Measurements from ENCODE around the gene PPIE. TPM values are rescaled to one million over a fixed set of nuclear protein-coding genes. Genes with fewer than 3 reads are reported as not detected.
"Not testable (repeated sequence)": the region's sequence is repeated elsewhere in the genome, so short reads cannot be mapped to it uniquely, and the experiment has no call there.

PPIE gene
- total and polyA plus RNA-seq, 8 donors, result 34.2 to 74.9 (median 68.0) TPM

- intact Hi-C loops (cut with DNase I), result no loop called here
- Histone ChIP-seq H3K9me3 (no peaks in the 10 kb centered on the region), H3K4me3 (no peak overlapping the region), H3K27me3 (peaks cover 0 to 8% of the 10 kb centered on the region in 2 donors), H3K36me3 (no peaks in the 10 kb centered on the region), H3K4me1 (no peaks in the 10 kb centered on the region), H3K27ac (no peak overlapping the region)
- TF ChIP-seq CTCF (IDR thresholded peaks at IDR 0.05), result no peak
- ATAC-seq (no peak), DNase-seq (no peak)
Measured at GRCh38 chr1:39782103-39782502, 43.4 kb downstream of the PPIE start.

- ATAC-seq; intact Hi-C loops (cut with DNase I); H3K9me3 ChIP-seq; H3K4me1 ChIP-seq; H3K36me3 ChIP-seq; DNase-seq; H3K27ac ChIP-seq; H3K4me3 ChIP-seq: not testable (repeated sequence)
- peaks cover 5 to 10% of the 10 kb centered on the region in 2 donors for H3K27me3 ChIP-seq
Measured at GRCh38 chr1:39782685-39783084, 44.0 kb downstream of the PPIE start.

GRCh38 chr1:39786303-39787107, 47.8 kb downstream of the PPIE start:
- ATAC-seq; DNase-seq; intact Hi-C loops (cut with DNase I); H3K4me3 ChIP-seq; H3K9me3 ChIP-seq; H3K36me3 ChIP-seq; H3K27ac ChIP-seq: not testable (repeated sequence)
- Histone ChIP-seq H3K27me3 (peaks cover 18 to 36% of the 10 kb centered on the region in 2 donors), H3K4me1 (peaks cover 3 to 16% of the 10 kb centered on the region in 2 donors)

- H3K27ac ChIP-seq; H3K4me3 ChIP-seq; H3K9me3 ChIP-seq; ATAC-seq; intact Hi-C loops (cut with DNase I); DNase-seq; H3K36me3 ChIP-seq: not testable (repeated sequence)
- Histone ChIP-seq H3K27me3 (peaks cover 18 to 39% of the 10 kb centered on the region in 2 donors), H3K4me1 (peaks cover 3 to 16% of the 10 kb centered on the region in 2 donors)
Measured at GRCh38 chr1:39787108-39787375, 48.4 kb downstream of the PPIE start.

- DNase-seq, result no peak
- no peak for TF ChIP-seq CTCF (IDR thresholded peaks at IDR 0.05)
- intact Hi-C loops (cut with DNase I), result no loop called here
- peaks cover 18 to 39% of the 10 kb centered on the region in 2 donors for H3K27me3 ChIP-seq
- H3K36me3 ChIP-seq, result no peaks in the 10 kb centered on the region
- peaks cover 3 to 16% of the 10 kb centered on the region in 2 donors for H3K4me1 ChIP-seq
- no peaks in the 10 kb centered on the region for H3K9me3 ChIP-seq
- no peak overlapping the region for H3K27ac ChIP-seq
- H3K4me3 ChIP-seq, result no peak overlapping the region
- ATAC-seq, result no peak
Measured at GRCh38 chr1:39787468-39787867, 48.8 kb downstream of the PPIE start.

GRCh38 chr1:39787964-39788363, 49.3 kb downstream of the PPIE start:
- intact Hi-C loops (cut with DNase I); H3K9me3 ChIP-seq; H3K27ac ChIP-seq; H3K4me3 ChIP-seq; DNase-seq; H3K36me3 ChIP-seq; ATAC-seq: not testable (repeated sequence)
- peaks cover 3 to 16% of the 10 kb centered on the region in 2 donors for H3K4me1 ChIP-seq
- H3K27me3 ChIP-seq, result peaks cover 18 to 39% of the 10 kb centered on the region in 2 donors

- Histone ChIP-seq H3K9me3 (no peaks in the 10 kb centered on the region), H3K27ac (no peak overlapping the region), H3K27me3 (peaks cover 18 to 39% of the 10 kb centered on the region in 2 donors), H3K4me1 (peaks cover 3 to 16% of the 10 kb centered on the region in 2 donors), H3K36me3 (no peaks in the 10 kb centered on the region), H3K4me3 (peak overlapping the region; percentile 34 to 62)
- intact Hi-C loops (cut with DNase I), result no loop called here
- no peak for TF ChIP-seq CTCF (IDR thresholded peaks at IDR 0.05)
- ATAC-seq (peak; percentile 37), DNase-seq (no peak)
Measured at GRCh38 chr1:39788426-39788757, 49.7 kb downstream of the PPIE start.
